HFF-Myc (cell line): ENCODE data around the gene FAM110D.

Experiments used
- DNase-seq: peaks from one replicate; pipeline ENCODE4 v3.0.0-alpha.2; 2011; ENCODE audit warnings: low read depth; ENCODE audit errors: extremely low read depth
- H3K4me3 ChIP-seq: replicated peaks from 2 replicates; pipeline ENCODE4 v1.5.1; 2011; ENCODE audit warnings: low read depth, mild to moderate bottlenecking, control low read depth, low read length
- TF ChIP-seq, protein P1 (sequence below): IDR thresholded peaks from 2 replicates; pipeline ENCODE4 v1.5.1; 2012; ENCODE audit warnings: mild to moderate bottlenecking, low read depth, low read length, control low read depth; ENCODE audit errors: missing control alignments

Gene FAM110D

DNA sequence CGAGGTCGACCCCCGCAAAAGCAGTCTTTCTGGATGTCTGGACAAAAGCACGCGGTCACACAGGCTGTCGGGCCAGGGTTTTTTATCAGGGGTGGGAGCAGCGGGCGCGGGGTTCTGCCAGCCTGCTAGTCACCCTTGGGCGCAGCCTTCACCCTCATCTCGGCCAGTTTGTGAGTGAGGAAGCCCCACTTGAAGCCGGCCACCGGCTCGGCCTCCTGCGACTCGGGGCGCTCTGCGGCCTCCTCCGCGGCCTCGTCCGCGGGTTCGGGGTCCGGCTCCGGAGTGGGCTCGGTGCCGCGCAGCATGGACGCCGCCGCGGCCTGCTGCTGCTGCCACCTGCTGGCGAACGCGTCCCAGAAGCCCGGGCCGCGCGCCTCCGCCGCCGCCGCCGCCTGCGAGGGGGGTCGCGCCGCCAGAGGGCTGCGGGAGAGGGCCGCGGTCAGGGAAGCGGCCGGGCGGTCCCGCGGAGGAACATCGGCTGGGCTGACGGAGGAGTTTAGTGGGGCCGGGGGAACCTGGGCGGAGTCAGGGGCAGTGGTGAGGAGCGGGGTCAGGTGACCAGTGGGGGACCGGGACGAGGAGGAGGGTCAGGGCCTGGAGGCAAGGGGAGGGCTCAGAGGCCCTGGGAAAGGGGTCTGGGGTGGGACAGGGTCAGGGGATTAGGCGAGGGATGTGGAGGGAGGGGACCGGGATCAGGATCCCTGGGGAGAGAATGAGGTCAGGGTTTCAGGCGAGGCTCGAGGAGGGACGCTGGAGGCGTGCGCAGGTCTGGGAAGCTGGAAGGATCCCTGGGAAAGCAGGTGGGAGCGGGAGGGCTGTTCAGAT is 5.4 kb downstream of the FAM110D start:
- peak overlapping the region; percentile 25 for H3K4me3 ChIP-seq
- TF ChIP-seq, protein P1, sequence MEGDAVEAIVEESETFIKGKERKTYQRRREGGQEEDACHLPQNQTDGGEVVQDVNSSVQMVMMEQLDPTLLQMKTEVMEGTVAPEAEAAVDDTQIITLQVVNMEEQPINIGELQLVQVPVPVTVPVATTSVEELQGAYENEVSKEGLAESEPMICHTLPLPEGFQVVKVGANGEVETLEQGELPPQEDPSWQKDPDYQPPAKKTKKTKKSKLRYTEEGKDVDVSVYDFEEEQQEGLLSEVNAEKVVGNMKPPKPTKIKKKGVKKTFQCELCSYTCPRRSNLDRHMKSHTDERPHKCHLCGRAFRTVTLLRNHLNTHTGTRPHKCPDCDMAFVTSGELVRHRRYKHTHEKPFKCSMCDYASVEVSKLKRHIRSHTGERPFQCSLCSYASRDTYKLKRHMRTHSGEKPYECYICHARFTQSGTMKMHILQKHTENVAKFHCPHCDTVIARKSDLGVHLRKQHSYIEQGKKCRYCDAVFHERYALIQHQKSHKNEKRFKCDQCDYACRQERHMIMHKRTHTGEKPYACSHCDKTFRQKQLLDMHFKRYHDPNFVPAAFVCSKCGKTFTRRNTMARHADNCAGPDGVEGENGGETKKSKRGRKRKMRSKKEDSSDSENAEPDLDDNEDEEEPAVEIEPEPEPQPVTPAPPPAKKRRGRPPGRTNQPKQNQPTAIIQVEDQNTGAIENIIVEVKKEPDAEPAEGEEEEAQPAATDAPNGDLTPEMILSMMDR, result peak; percentile 26
- no peak for DNase-seq

DNA sequence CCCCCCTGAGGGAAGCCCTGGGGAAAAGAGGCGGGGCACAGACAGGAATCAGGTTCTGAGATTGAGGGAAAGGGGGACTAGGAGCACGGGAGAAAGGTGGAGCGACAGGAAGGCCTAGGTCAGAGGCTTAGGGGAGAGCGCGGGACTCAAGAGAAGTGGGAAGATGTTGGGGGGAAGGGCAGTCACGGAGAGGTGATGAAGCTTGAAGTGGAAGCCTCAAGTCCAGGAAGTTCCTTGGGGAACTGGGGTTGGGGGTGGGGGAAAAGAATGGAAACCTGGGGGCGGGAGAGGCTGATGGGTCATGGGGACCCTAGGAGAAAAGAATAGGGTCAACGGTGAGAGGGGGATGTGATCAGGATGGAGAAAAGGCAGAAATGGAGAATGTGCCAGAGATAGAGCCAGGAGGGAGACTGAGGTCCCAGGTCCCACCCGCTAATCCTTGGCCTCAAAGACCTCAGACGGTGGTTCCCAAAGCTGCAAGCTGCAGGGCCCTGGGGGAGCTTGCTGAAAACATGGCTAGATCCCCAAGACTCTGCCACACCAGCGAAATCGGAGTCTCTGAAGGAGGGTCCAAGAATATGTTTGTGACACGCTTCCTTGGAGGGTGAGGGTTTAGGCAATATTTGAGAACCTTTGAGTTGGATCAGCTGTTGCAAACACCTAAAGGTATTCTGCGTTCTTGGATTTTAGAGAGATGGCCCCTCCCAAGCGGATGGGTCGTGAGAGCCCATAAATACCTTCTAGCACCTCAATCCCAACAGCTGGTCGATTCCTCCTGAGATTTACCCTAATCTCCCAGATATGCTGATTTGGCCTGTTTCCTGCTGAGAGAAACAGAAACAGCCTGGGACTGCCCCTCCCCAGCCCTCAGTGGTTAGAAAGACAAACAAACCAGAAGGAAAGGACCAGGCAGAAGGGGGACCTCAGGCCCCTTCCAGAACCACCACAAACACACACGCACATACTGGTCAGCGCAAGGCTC is 6.3 kb downstream of the FAM110D start:
- no peak overlapping the region for H3K4me3 ChIP-seq

DNA sequence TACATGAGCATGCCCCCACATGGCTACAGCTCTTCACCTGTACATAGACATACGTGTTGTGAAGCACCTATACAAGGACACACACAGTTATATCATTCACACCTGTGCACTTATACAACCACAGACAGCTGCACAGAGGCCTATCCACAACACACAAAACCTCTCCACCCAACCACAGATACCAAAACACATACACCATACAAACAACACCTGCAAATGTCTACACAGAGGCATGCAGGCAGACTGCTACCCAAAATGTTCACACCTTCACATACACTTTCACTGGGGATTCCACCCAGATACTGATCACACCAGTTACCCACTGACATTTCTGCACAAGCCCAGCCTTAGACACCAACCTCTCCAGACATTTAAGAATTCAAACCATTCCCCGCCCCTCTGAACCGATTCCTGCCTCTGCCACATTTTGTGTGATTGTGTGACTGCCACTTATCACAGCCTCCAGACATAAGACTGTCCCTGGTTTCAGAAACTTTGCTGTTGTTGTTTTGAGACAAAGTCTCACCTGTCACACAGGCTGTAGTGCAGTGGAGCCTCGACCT is 7.9 kb downstream of the FAM110D start:
- TF ChIP-seq, protein P1, result no peak

More for the DNA sequence above, 6.3 kb downstream of the FAM110D start:
- DNase-seq, result no peak
- TF ChIP-seq, protein P1, result no peak

DNA sequence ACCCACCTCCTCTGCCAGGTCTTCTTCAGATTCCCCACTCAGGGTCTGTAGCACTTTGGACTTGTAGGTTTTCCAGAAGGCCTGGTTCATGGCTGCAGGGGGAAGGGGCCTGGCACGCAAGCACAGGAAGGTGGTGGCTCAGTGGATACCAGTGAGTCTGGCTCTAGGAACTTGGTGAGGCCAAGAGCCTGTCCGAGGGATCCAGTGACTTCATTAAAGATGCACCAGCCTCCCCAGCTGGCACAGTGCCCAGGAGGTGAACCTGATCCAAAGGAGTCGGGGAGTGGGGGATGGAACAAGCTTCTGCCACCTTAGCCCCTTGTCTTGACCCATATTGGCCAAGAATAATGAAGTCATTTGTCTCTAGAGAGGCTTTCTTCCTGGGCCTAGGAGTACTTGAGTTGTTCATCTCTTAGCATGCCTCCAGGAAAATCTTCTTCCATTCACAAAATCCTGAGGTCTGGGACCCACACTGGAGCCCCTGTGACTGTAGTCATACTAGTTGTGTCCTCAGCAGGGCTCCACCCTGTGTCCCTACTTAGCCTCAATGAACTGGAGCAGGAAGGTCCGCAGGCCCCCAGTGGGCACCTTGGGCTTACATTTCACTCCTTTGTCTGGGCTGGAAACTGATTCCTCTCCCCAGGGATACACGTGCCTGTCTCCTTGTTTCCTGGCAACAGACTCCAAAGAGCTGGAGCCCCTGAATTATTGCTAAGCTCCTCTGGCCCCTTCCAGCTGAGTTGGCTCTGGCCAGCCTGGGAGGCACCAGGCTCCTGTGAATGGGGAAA is 9.7 kb downstream of the FAM110D start, which contains the start of gene C1orf232:
Gene C1orf232 (minus strand): TSS at position 554 of the 788 bp plus-strand sequence. CDS start 464 bp downstream, at position 90.
- DNase-seq, result no peak
- TF ChIP-seq, protein P1, result no peak

More for the DNA sequence above, 7.9 kb downstream of the FAM110D start:
- no peak overlapping the region for H3K4me3 ChIP-seq
- no peak for DNase-seq

DNA sequence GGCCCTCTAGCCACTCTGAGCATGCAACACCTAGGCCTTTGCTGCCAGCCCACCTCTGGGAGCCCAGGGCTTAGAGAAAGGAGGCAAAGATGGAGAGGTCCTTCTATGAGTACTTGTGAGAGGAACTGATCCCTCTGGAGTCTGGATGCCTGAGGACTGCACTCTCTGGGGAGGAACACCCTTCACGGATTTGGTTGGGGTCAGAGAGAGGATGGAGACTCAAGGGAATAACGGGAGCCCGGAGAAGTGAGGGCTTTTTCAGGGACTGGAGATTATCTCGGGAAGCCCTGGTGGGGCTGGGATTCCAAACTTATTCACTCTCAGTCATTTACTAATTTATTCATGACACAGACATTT is 10.3 kb downstream of the FAM110D start:
- TF ChIP-seq, protein P1, result no peak
- H3K4me3 ChIP-seq, result peak overlapping the region; percentile 95; the same call in 1 of the 2 replicates
- DNase-seq, result no peak

More for the DNA sequence above, 9.7 kb downstream of the FAM110D start, which contains the start of gene C1orf232:
- peak within 1 kb of the TSS; percentile 95 for H3K4me3 ChIP-seq
